Measurements from ENCODE around the gene MARCHF10.

MARCHF10 gene

DNA sequence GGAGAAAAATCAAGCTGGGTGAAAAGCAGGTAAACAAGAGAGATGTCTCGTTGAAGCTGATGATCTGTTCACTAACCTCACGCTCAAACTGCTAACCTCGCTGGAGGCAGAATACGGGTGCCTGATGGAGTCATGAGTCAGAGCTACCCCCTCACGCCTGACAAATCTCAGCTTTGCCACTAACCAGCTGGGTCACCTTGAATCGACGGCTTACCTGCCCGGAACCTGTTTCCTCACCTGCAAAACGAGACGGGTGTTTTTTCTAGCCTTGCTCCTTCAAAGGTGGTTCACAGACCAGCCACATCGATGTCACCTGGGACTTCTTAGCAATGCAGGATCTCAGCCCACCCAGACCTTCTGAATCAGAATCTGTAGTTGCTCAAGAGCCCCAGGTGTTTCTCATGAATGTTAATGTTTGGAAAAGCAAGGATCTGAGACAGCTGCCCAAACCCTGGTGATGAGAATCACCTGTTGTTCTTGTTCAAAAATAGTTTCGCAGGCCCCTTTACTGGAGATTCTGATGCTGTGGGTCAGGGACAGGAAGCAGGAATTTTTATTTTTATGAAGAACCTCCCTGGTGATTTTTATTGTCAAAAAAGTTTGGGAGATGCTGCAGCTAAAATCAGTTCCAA is 56.9 kb downstream of the MARCHF10 start:
- DNase-seq (ENCODE audit: low read depth) = no peak

DNA sequence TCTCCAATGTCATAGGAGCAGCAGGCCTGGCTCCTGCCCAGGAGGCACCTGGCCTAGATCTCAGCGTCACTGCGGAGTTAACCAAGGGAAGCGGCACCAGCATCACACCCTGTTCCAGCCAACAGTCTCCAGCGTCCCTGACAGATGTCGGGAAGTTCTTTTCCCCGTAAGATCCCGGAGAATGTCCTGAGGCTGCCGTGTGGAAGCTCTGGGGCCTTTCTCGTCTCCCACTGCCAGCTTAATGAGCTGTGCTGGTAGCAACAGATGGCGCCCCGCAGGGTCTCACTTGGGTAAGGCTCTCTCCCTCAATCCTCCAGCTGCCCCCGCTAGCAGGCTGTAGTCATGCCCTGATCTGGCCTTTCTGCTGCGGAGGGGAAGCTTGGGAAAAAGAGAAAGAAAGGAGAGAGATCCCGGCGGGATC is 57.5 kb downstream of the MARCHF10 start:
- no peak for DNase-seq (ENCODE audit: low read depth)

GRCh38 chr17:62749926-62750325 is 58.2 kb downstream of the MARCHF10 start:
- no peak for DNase-seq (ENCODE audit: low read depth)

DNA sequence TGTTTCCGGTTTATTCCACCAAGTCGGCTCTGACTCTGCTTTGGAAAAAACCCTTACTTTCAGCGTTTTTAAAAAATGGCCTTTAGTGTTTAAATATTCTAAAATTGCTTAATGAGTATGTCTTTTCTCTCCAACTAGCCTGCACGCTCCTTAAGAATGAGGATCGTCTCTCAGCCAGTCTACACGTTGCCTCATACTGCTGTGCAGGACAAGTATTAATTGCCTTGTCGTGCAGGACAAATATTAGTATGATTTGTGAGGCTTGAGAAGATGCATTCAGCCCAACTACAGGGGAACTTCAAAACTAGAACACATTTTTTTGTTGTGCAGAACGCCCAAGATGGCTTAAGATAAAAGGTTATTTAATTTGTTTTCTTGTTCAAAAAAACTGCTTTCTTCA is 61.2 kb downstream of the MARCHF10 start:
- no peak for DNase-seq (ENCODE audit: low read depth)

DNA sequence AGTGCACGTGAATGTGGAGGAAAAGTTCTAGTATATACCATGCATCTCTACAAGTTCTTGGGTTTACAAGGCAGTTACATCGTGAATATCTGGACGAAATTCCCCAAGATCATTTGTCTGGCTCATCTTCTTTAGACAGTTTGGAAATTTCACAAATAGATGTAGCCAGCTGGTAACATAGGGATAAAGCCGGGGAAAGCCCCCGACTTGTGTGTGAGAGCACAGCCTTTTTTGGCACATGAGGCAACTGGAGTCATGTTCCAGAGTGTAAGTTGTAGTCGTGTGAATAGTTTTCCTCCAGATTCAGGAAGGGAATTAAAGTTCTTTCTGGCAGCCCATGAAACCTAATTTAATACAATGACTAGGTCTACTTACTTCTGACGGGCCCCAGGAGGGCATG is 62.3 kb downstream of the MARCHF10 start:
- DNase-seq (ENCODE audit: low read depth) = no peak

DNA sequence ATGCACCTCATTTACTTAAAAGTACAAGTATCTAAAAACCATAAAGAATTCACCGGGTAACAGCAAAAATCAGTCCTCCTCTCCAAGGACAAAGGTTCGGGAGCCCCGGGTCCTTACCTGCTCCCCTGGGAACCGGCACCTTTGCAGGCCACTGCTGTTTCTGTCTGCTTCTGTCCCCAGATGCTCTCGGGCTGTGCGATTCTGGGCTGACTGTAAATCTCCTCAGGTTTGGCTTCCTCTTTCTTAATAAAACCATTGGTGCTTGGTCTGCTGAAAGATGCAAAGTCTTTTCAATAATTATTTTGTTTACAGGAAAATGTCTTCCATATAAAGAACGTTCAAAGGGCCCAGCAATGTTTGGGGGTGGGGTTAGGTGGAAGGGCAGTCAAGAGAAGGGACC is 63.9 kb downstream of the MARCHF10 start:
- no peak for DNase-seq (ENCODE audit: low read depth)

- no peak for DNase-seq (ENCODE audit: low read depth)
Measured at GRCh38 chr17:62741290-62741689, 66.8 kb downstream of the MARCHF10 start.

DNA sequence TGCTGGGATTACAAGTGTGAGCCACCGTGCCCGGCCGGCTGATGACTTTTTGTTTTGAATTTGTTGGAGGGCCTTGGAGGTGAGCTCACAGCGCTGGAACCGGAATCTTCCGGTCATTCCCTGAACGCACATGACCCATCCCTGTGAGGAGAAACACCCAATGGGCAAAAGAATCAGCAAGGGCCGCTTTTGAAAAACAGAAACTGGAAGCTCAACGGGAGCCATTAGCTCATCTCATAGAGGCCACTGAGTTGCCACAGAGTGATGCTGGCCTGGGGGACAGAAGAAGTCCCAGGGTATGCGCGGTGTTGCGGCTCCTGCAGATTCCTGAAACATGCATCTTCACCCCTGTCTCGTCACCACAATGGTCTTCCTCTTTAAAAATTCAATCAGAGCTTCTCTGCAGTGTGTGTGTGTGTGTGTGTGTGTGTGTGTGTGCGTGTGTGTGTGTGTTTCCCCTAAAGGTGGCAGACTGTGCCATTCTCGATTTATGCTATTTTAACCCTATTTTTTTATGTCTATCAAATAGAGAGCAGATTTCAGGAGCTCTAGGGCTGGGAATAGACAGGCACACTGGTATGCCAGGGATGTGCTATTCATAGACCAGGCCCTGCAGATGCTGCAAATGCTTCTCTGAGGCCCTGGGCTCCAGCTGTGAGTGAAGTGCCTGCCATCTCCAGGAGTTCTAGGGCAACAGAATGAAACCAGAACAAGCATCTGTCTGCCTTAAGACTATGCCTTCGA is 68.3 kb downstream of the MARCHF10 start:
- no peak for DNase-seq (ENCODE audit: low read depth)

GRCh38 chr17:62738281-62738680 is 69.8 kb downstream of the MARCHF10 start:
- no peak for DNase-seq (ENCODE audit: low read depth)

DNA sequence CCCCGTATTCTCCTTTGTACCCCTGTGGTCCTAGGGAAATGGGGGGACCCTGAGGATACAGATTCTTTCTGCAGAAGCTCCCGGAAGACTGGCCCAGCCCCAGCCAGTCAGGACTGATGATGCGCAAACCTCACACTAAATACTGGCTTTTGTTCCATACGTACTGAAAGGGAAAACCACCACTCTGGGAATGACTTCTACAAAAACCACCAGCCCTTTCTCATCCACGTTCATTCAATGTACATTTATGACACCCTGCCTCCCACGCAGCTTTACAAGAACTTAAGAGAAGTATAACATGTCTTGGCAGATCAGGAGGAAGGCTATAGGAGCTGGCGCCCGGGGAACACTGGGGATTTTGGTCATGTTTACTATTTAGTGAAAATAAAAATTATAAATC is 70.6 kb downstream of the MARCHF10 start:
- DNase-seq (ENCODE audit: low read depth) = no peak

DNA sequence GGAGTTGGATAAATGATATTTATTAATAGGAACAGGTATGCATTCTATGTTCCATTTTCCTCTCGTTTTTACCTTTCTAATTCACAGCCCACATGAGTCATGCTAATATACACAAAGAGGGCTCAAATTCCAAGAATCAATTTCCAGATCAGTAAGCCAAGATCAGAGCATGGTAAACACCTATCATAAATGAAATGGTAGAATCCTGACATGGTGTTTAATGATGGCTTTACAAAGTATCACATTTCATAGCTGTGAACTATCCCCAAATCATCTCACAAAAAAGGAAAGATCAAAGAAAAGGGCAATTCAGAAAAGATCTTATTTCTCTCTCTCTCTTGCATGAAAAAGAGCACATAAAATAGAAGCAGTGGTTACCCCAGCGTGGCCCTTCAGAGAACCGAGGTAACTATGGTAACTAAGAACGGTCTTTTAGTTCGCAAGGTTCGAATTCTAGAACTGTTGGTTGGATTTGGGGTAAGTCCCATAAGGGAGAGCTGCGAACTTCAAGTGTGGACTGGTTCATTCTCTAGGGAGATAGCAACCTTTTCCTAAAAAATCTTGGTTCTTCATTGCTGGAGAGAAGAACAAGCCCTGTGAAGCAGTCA is 73.0 kb downstream of the MARCHF10 start:
- DNase-seq (ENCODE audit: low read depth) = no peak

DNA sequence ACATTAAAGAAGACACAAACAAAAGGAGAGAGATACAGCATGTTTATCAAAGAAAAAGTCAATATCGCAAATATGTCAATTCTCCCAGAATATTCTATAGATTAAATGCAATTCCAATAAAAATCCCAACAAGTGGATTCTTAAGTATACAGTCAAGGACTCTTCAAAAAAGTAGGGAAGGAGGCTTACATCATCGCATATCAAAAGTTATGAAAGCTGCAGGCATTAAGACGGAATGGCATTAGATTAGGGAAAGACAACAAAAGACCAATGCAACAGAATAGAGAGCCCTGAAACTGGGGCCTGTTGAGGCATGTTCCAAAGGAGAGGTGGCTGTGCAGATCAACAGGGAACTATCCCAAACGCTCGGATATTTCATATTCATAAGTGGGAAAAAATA is 76.0 kb downstream of the MARCHF10 start:
- no peak for DNase-seq (ENCODE audit: low read depth)

- DNase-seq (ENCODE audit: low read depth) = no peak
Measured at GRCh38 chr17:62727916-62728672, 80.0 kb downstream of the MARCHF10 start.

- DNase-seq (ENCODE audit: low read depth) = no peak
Measured at GRCh38 chr17:62725791-62726249, 82.3 kb downstream of the MARCHF10 start.

- DNase-seq (ENCODE audit: low read depth) = no peak
Measured at GRCh38 chr17:62724398-62725146, 83.5 kb downstream of the MARCHF10 start.

- DNase-seq (ENCODE audit: low read depth) = no peak
Measured at GRCh38 chr17:62723842-62724241, 84.3 kb downstream of the MARCHF10 start.

DNA sequence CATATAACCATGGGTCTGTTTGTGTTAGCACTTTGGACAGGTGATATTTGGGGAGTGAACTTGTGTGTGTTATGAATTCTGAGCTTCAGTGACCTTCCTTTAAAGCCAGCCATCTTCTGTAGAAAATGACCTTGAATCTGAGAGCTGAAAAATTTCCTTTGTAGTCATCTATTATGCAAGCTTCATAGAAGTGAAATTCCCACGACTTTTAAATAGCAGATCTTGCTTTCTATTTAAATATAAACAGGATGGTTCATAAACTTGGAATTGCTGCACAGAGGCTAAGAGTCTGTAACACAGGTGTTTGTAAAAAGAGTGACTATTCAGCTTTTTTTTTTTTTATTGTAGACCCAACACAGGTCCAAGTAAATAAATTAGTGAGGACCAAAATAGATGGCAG is 85.5 kb downstream of the MARCHF10 start:
- DNase-seq (ENCODE audit: low read depth) = no peak

- no peak for DNase-seq (ENCODE audit: low read depth)
Measured at GRCh38 chr17:62720126-62720850, 87.8 kb downstream of the MARCHF10 start.

DNA sequence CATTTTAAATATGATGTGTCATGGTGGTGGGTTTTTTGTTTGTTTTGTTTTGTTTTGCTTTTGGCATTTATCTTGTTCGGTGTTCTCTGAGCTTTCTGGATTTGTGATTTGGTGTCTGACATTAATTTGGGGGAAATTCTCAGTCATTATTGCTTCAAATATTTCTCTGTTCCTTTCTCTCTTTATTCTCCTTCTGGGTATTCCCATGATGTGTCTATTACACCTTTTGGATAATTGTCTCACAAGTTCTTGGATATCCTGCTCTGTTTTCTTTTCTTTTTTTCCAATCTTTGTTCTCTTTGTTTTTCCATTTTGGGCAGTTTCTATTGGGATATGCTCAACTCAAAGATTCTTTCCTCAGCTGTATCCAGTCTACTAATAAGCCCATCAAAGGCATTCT is 88.5 kb downstream of the MARCHF10 start:
- DNase-seq (ENCODE audit: low read depth) = no peak

GRCh38 chr17:62718429-62718828 is 89.7 kb downstream of the MARCHF10 start:
- no peak for DNase-seq (ENCODE audit: low read depth)

DNA sequence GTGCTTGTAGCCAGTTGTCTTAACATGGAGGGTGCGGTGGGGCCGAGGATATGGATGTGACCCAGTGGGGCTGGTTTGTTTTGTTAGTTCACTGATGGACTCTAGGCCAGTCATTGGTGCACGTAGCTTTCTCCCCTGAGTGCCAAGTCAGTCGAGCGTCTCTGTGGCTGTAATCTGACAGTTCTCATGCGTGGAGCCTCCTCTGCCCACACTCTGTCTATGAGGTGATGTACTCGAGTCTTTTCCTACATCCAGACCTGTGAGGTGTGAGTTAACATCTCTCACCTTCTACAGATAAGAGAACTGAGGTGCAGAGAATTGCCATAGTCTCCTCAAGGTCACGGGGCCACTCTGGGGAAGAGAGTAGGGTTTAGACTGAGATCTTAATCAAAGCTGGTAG is 90.2 kb downstream of the MARCHF10 start:
- no peak for DNase-seq (ENCODE audit: low read depth)
